ENCODE measurements around the gene SEC31A.

- TF ChIP-seq AFF4 (CRISPR knock-in tag; IDR thresholded peaks at IDR 0.05; ENCODE audit: borderline replicate concordance) (no peak), ZNF396 (CRISPR knock-in tag; IDR thresholded peaks at IDR 0.05; ENCODE audit: borderline replicate concordance) (no peak), NFE2L1 (CRISPR knock-in tag; IDR thresholded peaks at IDR 0.05) (no peak), ATF2 (CRISPR knock-in tag; IDR thresholded peaks at IDR 0.05; ENCODE audit: borderline replicate concordance, low read depth) (no peak), E2F1 (CRISPR knock-in tag; IDR thresholded peaks at IDR 0.05) (no peak), E2F5 (CRISPR knock-in tag; IDR thresholded peaks at IDR 0.05) (peak; percentile 89), CREB1 (CRISPR knock-in tag; IDR thresholded peaks at IDR 0.05) (no peak), ETV6 (CRISPR knock-in tag; IDR thresholded peaks at IDR 0.05) (no peak), HMGXB4 (CRISPR knock-in tag; IDR thresholded peaks at IDR 0.05) (peak; percentile 68), E2F4 (CRISPR knock-in tag; IDR thresholded peaks at IDR 0.05; ENCODE audit: borderline replicate concordance, low read depth) (no peak; the same call in 1 of the 2 replicates)
- TF ChIP-seq, protein P1, sequence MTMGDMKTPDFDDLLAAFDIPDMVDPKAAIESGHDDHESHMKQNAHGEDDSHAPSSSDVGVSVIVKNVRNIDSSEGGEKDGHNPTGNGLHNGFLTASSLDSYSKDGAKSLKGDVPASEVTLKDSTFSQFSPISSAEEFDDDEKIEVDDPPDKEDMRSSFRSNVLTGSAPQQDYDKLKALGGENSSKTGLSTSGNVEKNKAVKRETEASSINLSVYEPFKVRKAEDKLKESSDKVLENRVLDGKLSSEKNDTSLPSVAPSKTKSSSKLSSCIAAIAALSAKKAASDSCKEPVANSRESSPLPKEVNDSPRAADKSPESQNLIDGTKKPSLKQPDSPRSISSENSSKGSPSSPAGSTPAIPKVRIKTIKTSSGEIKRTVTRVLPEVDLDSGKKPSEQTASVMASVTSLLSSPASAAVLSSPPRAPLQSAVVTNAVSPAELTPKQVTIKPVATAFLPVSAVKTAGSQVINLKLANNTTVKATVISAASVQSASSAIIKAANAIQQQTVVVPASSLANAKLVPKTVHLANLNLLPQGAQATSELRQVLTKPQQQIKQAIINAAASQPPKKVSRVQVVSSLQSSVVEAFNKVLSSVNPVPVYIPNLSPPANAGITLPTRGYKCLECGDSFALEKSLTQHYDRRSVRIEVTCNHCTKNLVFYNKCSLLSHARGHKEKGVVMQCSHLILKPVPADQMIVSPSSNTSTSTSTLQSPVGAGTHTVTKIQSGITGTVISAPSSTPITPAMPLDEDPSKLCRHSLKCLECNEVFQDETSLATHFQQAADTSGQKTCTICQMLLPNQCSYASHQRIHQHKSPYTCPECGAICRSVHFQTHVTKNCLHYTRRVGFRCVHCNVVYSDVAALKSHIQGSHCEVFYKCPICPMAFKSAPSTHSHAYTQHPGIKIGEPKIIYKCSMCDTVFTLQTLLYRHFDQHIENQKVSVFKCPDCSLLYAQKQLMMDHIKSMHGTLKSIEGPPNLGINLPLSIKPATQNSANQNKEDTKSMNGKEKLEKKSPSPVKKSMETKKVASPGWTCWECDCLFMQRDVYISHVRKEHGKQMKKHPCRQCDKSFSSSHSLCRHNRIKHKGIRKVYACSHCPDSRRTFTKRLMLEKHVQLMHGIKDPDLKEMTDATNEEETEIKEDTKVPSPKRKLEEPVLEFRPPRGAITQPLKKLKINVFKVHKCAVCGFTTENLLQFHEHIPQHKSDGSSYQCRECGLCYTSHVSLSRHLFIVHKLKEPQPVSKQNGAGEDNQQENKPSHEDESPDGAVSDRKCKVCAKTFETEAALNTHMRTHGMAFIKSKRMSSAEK (CRISPR knock-in tag; IDR thresholded peaks at IDR 0.05; ENCODE audit: borderline replicate concordance): no peak
- TF ChIP-seq, protein P2, sequence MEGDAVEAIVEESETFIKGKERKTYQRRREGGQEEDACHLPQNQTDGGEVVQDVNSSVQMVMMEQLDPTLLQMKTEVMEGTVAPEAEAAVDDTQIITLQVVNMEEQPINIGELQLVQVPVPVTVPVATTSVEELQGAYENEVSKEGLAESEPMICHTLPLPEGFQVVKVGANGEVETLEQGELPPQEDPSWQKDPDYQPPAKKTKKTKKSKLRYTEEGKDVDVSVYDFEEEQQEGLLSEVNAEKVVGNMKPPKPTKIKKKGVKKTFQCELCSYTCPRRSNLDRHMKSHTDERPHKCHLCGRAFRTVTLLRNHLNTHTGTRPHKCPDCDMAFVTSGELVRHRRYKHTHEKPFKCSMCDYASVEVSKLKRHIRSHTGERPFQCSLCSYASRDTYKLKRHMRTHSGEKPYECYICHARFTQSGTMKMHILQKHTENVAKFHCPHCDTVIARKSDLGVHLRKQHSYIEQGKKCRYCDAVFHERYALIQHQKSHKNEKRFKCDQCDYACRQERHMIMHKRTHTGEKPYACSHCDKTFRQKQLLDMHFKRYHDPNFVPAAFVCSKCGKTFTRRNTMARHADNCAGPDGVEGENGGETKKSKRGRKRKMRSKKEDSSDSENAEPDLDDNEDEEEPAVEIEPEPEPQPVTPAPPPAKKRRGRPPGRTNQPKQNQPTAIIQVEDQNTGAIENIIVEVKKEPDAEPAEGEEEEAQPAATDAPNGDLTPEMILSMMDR (IDR thresholded peaks at IDR 0.05): no peak
- TF ChIP-seq, protein P3, sequence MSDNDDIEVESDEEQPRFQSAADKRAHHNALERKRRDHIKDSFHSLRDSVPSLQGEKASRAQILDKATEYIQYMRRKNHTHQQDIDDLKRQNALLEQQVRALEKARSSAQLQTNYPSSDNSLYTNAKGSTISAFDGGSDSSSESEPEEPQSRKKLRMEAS (CRISPR knock-in tag; IDR thresholded peaks at IDR 0.05): peak; percentile 92
- TF ChIP-seq, protein P4, sequence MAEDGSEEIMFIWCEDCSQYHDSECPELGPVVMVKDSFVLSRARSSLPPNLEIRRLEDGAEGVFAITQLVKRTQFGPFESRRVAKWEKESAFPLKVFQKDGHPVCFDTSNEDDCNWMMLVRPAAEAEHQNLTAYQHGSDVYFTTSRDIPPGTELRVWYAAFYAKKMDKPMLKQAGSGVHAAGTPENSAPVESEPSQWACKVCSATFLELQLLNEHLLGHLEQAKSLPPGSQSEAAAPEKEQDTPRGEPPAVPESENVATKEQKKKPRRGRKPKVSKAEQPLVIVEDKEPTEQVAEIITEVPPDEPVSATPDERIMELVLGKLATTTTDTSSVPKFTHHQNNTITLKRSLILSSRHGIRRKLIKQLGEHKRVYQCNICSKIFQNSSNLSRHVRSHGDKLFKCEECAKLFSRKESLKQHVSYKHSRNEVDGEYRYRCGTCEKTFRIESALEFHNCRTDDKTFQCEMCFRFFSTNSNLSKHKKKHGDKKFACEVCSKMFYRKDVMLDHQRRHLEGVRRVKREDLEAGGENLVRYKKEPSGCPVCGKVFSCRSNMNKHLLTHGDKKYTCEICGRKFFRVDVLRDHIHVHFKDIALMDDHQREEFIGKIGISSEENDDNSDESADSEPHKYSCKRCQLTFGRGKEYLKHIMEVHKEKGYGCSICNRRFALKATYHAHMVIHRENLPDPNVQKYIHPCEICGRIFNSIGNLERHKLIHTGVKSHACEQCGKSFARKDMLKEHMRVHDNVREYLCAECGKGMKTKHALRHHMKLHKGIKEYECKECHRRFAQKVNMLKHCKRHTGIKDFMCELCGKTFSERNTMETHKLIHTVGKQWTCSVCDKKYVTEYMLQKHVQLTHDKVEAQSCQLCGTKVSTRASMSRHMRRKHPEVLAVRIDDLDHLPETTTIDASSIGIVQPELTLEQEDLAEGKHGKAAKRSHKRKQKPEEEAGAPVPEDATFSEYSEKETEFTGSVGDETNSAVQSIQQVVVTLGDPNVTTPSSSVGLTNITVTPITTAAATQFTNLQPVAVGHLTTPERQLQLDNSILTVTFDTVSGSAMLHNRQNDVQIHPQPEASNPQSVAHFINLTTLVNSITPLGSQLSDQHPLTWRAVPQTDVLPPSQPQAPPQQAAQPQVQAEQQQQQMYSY (CRISPR knock-in tag; IDR thresholded peaks at IDR 0.05): no peak
Measured at GRCh38 chr4:82900411-82901182, 9.6 kb upstream of the SEC31A start, which contains the start of gene THAP9.
